DOHH2 (cell line): ENCODE results near the gene ZNF771.

ENCODE experiments used
- CTCF ChIP-seq: fragments of 200-600 bp; sonication (generic); IDR thresholded peaks from one replicate; pipeline ENCODE4 v1.5.1; 2014; ENCODE audit warnings: antibody characterized with exemption, mild to moderate bottlenecking, low read depth, low read length; ENCODE audit not compliant: poor library complexity, severe bottlenecking
- EZH2phosphoT487 ChIP-seq: fragments of 200-600 bp; sonication (generic); IDR thresholded peaks from 2 replicates; pipeline ENCODE4 v1.6.1; 2017; ENCODE audit warnings: borderline replicate concordance, mild to moderate bottlenecking, antibody characterized with exemption, low read length, moderate library complexity, mixed read lengths

- TF ChIP-seq CTCF (no peak), EZH2phosphoT487 (no peak)
These were observed 28.1 kb upstream of the ZNF771 start for GRCh38 chr16:30379158-30379783.
